ENCODE measurements around the gene RNF11.
A peak's percentile ranks its signal among the peaks of the same experiment; 100 is the strongest.
"Not testable (repeated sequence)": the region's sequence is repeated elsewhere in the genome, so short reads cannot be mapped to it uniquely, and the experiment has no call there.

RNF11 gene

DNA sequence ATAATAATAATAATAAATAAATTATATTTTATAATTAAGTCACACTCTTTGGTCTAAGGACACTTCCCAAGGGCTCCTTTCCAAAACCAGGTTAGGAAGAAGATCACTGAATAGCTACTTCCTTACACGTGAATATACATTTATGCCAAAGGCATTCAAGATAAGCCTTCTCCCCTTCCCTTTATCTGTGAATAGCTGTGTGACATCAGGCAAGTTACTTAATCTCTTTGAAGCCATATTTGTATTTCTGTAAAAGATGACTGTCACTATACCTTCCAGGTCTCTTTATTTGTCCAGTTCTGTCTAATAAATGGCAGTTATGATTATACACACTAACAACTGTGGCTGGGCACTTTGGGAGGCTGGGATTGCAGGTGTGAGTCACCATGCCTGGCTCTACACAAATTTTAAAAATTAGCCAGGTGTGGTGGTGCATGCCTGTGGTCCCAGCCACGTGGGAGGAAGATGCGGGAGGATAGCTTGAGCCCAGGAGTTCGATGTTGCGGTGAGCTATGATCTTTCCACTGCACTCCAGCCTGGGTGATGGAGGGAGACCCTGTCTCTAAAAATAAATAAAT lies 5.5 kb upstream of the RNF11 start:
- no peak for DNase-seq

DNA sequence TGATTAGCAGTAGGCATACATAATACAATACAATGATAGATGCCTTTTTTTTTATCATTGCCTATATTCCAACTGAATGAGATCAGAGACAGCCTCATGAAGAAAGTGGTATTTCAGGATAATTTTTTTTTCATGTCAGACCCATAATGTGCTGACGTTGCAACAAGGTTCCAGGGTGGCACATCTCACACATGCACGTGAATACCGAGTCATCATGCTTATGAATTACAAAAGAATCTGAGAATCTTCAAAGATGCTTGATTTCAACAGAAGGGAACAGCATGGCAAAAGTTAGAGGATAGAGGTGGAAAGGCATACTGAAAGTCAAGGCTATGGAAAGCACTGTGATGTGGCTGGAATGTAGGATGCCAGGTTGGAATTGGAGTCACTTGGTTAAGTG lies 5.0 kb upstream of the RNF11 start:
- peak; percentile 41 for DNase-seq

DNA sequence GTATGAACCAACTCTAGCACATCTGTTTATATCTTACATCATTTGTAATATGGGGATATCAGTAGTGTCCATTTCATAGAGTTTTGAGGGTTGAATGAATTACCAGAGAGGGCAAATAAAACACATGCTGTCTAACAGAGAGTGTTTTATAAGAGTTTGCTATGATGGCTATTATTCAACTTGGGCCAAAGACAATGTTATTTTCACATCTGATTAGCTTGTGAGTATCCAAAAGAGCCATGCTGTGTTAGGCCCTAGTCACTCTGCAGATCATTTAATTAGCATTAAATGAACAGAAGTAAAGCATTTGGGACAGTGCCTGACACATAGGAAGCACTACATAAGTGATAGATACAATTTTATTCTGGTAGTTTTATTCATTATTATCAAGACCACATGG lies 4.2 kb upstream of the RNF11 start:
- DNase-seq, result no peak

DNA sequence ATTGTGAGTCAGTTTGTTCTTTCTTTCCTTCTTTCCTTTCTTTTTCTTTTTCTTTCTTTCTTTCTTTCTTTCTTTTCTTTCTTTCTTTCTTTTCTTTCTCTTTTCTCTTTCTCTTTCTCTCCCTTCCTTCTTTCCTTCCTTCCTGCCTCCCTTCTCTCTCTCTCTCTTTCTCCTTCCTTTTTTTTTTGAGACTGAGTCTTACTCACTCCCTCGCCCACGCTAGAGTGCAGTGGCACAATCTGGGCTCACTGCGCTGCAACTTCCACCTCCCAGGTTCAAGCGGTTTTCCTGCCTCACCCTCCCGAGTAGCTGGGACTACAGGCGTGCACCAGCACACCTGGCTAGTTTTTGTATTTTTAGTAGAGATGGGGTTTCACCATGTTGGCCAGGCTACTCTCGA lies 1.8 kb upstream of the RNF11 start:
- not testable (repeated sequence) for DNase-seq

DNA sequence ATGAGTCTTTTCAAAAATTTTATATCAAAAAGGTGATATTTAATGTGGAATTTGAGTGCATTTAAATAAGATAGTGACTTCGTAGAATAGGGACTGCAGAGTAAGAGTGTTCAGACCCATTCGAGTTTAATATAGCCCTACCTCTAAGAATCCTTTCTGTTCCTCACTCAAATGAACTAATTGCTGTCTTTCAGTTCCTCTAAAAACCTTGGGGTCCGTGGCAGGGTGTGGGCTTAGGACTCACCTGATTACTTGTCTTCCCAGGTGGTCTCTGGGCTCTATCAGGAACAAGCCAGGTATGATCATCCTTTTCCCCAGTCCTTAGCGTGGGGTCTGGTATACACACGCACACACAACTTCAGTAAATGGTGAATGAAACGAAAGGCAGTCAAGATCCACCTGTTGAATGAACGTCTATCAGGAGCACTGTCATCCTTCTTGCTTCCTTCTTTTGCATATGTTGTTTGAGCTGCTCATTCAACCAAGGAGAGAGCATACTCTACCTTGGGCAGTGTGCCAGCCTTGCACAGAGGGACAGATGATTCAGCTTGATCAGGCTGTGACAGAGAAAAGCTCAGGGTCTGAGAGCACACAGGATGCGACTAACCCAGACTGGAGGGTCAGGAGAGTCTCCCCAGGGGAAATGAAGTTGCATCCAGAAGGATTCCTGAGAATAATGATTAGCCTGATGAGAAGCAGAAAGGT lies 1.2 kb upstream of the RNF11 start:
- peak; percentile 68 for DNase-seq

DNA sequence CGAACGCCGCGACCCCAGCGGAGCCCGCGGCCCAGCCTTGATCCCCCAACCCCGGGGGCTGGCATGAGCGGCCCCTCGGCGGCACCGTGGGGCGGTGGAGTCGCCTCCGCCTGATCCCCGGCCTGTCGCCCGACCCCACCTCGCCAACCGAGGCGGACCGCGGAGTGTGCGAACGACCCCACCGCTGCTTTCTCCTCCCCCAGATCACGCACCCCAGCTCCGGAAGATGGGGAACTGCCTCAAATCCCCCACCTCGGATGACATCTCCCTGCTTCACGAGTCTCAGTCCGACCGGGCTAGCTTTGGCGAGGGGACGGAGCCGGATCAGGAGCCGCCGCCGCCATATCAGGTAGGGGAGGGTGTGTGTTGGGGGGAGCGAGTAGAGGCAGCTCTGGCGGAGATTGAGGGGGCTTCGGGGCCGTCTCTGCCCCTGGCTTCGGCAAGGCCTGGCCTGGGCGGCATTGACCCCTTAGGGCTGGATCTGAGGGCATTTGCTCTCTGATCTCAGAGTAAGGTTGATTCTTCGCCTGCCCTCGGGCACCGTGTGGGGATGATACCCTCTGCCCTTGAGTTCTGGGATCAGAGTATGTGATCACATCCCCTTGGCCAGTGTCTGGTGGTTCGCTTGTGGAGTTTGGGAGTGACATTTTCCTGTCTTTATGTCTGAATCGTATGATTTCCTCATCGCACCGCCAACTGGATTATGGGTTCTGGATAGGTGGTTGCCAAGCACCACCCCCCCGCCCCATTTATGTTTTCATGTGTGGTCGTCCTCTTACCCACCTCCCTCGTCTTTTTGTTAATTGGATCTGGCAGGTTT lies 668 bp downstream of the RNF11 start:
- DNase-seq, result peak; percentile 33

DNA sequence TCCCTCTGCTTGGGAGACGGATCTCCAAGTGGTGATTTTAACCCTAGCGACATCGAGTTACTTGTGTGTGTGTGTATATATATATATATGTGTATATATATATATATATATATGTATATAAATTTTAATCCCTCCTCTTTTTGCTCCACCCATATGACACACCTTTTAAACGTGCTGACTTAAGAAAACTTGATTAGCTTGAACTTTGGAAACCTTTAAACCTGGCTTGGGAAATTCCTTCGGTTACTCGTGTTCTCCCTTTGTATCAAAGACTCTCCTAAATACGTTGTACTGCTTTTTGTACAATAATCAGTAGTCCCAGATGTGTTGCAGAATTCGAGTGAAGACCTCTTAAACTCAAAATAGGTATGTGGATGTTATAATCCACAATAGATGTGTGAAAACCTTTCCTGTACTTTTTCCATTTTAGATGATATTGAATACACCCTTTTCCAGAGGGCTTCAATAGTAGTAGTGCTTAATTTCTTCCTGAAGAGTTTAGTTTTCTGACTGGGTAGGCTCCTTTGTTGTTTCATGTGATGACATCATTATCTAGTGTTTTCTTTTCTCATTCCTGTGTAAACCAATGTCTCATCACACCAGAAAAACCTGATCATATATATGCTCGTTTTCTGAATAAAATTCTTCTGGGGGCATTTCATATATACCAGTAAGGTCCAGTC lies 1.4 kb downstream of the RNF11 start:
- peak; percentile 40 for DNase-seq

DNA sequence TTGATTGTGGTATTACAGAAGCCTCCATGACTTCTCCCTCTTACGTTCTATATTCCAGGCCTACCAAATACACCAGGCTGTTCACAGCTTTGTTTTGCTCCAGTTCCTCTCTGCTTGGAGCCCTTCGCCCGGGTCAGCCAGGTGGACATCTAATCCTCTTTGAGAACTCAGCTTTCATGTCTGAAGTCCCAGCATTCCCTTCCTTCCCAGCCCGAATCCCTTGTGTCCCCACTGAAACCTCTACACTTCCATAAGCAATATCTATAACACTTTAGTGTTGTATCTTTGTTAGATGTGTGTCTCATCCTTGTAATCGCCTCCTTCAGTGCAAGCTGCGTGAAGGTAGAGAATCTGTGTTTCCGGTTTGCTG lies 1.9 kb downstream of the RNF11 start:
- no peak for DNase-seq

DNA sequence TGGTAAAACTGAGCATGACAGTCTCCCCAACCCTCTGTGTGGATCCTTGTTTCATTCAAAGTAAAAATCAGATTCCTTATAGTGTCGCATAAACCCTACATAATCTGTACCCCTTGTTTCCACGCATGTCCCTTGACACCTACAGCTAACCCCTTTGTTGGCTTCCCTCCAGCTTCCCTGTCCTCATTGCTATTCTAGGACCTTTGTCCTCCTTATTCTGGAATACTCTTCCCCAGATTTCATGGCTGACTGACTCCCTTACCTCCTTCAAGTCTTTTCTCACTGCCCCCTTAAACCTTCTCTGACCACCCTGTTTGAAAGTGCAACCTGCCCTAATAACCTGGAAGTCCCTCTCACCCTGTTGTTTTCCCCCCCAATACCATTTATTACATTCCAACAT lies 4.0 kb downstream of the RNF11 start:
- no peak for DNase-seq

DNA sequence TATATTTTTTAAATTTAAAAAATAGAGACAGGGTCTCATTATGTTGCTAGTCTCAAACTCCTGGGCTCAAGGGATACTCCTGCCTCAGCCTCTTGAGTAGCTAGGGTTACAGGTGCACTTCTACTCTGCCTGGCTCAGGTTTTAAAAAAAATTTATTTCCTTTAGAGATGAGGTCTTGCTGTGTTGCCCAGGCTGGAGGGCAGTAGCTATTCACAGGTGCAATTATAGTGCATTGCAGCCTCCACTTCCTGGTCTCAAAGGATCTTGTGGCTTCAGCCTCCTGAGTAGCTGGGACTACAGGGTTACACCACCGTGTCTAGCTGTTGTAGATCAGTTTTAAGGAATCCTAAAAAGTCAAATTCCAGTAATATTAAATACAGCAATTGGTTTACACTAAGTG lies 5.0 kb downstream of the RNF11 start:
- DNase-seq, result no peak

DNA sequence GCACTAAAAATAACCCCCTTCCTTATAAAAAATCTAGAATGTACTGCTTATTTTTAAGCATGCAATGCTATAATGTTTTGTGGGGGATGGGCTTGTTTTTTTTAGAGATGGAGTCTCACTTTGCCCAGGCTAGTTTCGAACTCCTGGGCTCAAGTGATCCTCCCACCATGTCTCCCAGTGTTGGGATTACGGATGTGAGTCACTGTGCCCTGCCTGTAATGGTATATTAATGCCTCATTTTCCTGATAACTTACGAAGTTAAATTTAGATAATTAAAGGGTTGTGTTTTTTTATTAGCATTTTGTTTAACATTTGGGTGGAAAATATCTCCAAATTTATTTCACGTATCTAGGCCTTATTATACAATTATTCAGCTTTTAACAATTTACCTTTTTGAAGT lies 6.5 kb downstream of the RNF11 start:
- no peak for DNase-seq

DNA sequence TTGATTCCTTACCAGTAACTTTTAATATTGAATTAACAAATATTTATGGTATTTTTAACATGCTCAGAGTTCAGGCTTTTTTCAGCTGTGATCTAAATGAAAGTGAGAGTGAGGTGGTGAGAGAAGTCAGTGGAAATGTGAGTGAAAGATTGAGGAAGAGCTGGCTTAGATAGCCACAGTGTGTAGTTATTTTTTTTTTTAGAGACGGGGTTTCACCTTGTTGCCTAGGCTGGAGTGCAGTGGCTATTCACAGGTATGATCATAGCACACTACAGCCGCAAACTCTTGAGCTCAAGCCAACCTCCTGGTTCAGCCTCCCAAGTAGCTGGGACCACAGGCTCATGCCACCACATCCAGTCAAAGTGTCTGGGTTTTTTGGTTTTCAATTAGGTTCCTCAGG lies 10.9 kb downstream of the RNF11 start:
- no peak for DNase-seq

DNA sequence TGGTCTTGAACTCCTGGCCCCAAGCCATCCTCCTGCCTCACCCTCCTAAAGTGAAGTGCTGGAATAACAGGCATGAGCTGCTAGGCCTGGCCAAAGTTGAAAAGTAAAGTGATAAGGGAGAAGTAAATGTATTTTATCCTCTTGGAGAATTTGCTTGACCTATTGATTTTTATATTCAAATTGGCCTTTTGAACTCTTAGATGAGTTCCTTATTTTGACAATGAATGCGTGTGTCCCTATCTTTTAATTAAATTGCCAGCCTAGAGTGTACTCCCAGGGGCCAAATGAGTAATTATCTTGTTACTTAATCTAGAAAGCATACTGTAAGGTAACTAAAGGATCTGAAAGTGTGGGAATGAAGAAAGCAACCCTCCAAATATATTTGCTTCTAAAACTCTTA lies 11.4 kb downstream of the RNF11 start:
- no peak for DNase-seq

DNA sequence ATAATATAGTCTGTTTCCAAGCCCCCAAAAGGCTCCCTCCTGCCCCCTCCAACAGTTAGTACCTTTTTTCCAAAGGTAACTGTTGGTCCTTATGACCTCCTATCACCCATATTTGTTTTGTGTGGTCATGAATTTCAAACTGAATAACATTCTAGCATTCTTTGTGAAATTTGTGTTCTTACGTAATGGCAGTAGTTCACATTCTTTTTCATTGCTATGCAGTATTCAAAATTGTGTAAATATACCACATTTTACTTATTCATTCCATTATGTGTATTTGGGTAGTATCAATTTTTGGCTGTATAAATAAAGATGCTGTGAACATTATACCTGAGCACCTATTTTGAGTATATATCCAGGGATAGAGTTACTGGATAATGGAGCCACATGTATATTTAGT lies 13.4 kb downstream of the RNF11 start:
- DNase-seq, result no peak

DNA sequence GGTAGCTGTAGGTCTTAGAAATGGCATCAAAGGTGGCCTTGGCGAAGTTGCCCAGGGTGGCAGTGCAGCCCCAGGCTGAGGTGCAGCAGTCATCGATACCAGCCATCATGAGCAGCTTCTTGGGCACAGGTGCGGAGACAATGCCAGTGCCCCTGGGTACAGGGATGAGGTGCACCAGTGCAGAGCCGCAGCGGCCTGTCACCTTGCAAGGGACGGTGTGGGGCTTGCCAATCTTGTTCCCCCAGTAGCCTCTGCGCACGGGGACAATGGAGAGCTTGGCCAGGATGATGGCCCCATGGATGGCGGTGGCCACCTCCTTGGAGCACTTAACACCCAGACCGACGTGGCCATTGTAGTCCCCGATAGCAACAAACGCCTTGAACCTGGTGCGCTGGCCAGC lies 14.7 kb downstream of the RNF11 start:
- DNase-seq, result not testable (repeated sequence)

DNA sequence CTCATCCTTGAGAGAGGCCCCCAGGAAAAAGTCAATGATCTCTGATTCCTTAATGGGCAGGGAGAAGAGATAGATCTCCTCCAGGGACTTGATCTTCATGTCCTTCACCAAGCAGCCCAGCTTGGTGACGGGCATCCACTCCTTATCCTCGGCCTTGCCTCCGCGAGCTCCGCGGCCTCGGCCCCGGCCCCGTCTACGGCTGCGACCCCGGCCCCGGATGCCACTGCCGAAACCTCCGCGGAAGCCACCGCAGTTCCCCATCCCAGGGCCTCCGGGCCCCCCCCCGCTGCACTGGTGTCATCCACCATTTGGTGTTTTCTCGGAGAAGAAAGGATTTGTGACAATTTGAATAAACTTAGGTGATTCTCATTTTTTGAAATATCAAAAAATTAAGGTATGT lies 15.1 kb downstream of the RNF11 start:
- not testable (repeated sequence) for DNase-seq

DNA sequence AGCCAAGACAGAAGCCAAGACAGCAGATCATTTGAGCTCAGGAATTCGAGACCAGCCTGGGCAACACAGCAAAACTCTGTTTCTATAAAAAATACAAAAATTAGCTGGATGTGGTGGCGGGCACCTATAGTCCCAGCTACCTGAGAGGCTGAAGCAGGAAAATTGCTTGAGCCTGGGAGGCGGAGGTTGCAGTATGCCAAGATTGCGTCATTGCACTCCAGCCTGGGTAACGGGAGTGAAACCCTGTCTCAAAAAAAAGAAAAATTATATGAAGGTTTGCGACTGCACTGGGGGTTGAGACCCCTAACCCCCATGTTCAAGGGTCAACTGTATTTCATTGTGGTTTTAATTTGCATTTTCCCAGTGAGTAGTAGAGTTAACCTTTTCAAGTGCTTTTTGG lies 16.3 kb downstream of the RNF11 start:
- DNase-seq, result no peak

DNA sequence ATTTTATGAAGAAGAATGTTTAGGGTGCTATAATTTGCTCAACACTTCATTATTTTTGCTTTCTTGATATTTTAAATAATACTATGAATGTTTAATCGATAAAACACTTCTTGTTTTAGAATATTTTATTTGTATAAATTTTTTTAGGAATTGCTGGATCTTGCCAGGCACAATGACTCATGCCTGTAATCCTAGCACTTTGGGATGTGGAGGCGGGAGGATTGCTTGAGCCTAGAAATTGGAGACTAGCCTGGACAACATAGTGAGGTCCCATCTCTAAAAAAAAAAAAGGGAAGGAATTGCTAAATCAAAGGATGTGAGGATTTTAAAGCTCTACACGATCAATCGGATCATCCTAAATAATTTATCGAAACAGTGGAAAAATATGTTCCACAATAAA lies 17.6 kb downstream of the RNF11 start:
- no peak for DNase-seq

DNA sequence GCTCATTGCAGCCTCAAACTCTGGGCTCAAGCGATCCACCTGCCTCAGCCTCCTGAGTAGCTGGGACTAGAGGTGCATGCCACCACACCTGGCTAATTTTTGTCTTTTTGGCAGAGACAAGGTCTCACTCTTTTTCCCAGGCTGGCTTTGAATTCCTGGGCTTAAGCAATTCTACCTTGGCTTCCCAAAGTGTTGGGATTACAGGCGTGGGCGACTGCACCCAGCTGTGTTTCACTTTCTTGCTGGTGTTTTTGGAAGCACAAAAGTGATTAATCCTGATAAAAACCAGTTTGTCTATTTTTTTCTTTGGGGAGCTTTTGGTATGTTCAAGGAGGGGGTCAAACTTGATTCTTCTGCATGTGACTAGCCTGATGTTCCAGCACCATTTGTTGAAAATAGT lies 19.3 kb downstream of the RNF11 start:
- DNase-seq, result no peak

DNA sequence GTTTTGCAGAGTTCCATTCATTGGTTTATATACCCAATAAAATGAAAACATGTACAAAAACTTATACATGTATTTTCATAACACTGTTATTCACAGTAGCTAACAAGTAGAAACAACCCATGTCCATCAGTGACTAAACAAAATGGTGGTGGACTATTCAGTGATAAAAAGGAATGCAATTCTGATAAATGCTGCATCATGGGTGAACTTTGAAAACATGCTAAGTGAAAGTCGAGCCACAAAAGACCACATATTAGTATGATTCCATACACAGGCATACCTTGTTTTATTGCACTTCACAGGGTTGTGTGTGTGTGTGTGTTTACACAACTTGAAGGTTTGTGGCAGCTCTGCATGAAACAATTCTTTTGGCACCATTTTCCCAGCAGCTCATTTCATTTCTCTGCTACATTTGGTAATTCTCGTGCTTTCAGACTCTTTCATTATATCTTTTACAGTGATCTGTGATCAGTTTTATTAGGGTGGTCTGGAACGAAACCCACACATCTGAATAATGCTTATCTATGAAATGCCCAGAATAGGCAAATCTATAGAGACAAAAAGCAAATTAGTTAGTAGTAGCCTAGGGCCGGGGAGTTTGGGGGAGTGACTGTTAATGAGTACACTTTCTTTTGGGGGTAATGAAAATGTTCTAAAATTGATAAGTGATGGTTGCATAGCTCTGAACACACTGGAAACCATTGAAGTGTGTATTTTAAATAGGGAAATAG lies 27.2 kb downstream of the RNF11 start:
- no peak for DNase-seq

DNA sequence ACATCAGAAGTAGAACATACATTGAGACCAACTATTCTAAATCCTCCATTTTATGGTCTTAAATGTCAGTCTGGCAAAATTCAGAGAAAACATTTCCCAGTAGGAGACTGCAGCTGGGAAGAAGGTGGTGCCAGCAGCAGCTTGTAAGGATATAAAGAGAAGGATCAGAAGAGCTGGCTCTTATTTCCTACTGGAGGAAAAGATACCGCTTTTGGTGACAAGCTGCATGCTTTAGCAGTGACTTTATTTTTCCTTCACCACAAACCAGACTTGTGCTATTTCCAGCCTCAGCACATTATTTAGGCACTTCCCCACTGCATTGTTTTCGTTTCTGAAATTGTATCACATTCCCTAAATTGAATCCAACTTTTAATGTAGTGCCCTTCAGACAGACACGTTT lies 28.4 kb downstream of the RNF11 start:
- DNase-seq, result peak; percentile 95

DNA sequence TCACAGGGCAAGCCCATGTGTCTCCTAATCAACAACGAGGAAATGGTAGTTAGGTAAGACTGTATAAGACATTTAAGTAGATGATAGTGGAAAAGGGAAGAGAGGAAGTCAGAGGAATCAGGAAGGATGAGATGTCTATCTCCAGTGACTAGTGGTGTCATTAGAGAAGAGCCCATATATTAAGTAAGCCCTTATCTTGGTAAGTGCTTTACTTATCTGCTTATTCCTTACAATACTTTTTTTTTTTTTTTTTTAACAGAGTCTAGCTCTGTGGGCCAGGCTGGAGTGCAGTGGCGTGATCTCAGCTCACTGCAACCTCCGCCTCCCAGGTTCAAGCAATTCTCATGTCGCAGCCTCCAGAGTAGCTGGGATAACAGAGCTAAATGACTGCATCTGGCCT lies 29.5 kb downstream of the RNF11 start:
- DNase-seq, result no peak

DNA sequence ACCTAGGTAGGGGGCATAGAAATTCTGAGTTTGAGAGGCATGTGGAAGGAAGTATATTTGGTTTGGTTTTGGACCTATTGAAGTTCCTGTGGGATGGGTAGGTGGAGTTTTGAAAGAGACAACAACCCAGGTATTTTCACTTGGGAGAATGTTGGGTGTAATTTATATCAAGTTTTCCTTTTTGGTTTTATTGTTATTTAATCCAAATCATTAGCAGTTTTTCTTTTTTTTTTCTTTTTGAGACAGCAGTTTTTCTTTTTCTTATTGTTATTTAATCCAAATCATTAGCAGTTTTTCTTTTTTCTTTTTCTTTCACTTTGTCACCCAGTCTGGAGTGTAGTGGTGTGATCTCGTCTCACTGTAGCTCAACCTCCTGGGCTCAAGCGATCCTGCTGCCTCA lies 30.1 kb downstream of the RNF11 start:
- no peak for DNase-seq

All from fibroblast of skin of right quadriceps (primary cell).